ENCODE measurements around the gene USP6NL.

GRCh38 chr10:11435581-11435981, 175.9 kb downstream of the USP6NL start:
- TF ChIP-seq, protein P1, sequence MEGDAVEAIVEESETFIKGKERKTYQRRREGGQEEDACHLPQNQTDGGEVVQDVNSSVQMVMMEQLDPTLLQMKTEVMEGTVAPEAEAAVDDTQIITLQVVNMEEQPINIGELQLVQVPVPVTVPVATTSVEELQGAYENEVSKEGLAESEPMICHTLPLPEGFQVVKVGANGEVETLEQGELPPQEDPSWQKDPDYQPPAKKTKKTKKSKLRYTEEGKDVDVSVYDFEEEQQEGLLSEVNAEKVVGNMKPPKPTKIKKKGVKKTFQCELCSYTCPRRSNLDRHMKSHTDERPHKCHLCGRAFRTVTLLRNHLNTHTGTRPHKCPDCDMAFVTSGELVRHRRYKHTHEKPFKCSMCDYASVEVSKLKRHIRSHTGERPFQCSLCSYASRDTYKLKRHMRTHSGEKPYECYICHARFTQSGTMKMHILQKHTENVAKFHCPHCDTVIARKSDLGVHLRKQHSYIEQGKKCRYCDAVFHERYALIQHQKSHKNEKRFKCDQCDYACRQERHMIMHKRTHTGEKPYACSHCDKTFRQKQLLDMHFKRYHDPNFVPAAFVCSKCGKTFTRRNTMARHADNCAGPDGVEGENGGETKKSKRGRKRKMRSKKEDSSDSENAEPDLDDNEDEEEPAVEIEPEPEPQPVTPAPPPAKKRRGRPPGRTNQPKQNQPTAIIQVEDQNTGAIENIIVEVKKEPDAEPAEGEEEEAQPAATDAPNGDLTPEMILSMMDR (IDR thresholded peaks at IDR 0.05): no peak
- TF ChIP-seq POLR2A (IDR thresholded peaks at IDR 0.05): no peak

Data from uterus (tissue), 2 donors.